Measurements from ENCODE around the gene TEKTIP1. TPM values are rescaled to one million over a fixed set of nuclear protein-coding genes. Genes with fewer than 3 reads are reported as not detected.

The TEKTIP1 gene
- total RNA-seq, 1 donor from 2014 or later, result not detected

GRCh38 chr19:3585301-3586126, 46.5 kb downstream of the TEKTIP1 start, which contains the start of gene GIPC3:
Gene GIPC3, plus strand, starts transcription at chr19:3585478. Its CDS starts 120 bp downstream, at chr19:3585598.
- DNase-seq (ENCODE audit: low read depth, low spot score), result no peak

DNA sequence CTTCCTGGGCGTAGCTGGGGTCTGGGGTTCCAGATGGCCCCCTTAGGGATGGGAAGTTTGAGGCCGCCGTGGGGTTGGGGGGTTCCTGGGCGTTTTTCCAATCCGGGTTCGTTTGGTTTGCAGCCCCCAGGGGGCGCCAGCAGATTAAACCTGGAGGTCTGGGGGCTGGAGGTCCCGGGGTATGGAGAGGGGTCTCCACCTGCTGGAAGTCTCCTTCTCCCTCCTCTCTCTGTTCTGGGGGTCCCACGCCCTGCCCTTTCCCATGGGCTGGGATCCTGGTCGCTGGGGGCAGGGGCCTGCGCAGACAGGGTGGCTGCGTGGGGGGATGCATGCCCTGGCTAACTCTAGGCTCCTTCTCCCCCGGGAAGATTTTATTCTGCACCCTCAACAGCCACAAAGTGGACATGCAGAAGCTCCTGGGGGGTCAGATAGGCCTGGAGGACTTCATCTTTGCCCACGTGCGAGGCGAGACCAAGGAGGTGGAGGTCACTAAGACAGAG, 47.2 kb downstream of the TEKTIP1 start:
- no peak for DNase-seq (ENCODE audit: low read depth, low spot score)

DNA sequence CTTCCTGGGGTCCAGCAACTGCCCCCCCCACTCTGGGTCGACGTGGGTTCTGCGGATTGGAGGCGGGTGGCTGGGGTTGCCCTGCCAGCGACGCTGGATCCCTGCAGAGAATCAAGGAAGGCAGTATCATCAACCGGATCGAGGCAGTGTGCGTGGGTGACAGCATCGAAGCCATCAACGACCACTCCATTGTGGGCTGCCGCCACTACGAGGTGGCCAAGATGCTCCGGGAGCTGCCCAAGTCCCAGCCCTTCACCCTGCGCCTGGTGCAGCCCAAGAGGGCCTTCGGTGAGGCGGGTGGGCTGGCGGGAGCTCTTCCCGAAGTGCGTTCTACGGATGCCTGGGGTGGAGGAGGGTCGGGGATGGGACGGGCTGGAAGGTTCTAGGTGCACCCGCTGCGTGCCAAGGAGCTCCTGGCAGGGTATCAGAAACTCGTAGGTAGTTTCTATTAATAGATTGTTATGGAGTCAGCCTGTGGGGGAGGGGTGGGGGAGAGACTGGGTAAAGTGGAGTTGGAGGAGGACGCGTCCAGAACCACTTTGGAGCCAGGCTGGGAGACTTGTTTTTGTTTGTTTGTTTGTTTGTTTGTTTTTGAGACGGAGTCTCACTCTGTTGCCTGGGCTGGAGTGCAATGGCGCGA, 47.9 kb downstream of the TEKTIP1 start:
- no peak for DNase-seq (ENCODE audit: low read depth, low spot score)

DNA sequence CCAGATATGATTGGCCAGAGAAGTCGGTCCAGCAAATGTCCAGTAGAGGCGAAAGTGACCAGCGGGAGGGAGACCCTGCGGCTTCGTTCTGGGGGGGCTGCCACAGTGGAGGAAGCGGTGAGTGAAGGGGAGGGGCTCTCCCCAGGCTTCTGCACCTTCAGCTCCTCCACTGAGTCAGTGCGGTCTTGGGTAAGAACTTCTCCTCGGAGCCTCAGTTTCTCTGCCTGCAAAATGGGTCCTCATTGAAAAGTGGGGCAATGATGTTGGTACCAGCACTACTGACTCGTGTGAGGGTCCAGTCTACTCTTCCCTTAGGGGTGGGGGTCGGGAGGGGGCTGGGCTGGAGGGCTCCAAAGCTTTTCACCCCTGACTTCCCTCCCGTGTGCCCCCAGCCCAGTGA, 50.5 kb downstream of the TEKTIP1 start:
- no peak for DNase-seq (ENCODE audit: low read depth, low spot score)

DNA sequence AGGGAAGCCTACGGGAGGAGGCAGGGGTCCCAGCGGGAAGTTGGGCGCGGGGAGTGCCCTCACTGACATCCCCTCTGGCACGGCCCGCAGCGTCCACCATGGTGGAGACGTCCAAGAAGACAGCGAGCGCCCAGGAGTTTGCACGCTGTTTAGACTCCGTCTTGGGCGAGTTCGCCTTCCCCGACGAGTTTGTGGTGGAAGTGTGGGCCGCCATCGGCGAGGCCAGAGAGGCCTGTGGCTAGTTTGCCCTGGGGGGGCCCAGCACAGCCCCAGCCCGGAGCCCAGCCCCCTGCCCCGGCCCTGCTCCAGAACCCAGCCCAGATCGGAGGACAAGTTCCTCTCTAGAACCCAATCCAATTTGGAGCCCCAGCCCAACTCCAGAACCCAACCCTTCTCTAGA, 51.0 kb downstream of the TEKTIP1 start:
- no peak for DNase-seq (ENCODE audit: low read depth, low spot score)

GRCh38 chr19:3590991-3591659, 52.2 kb downstream of the TEKTIP1 start:
- DNase-seq (ENCODE audit: low read depth, low spot score), result no peak

GRCh38 chr19:3591876-3592613, 53.1 kb downstream of the TEKTIP1 start:
- no peak for DNase-seq (ENCODE audit: low read depth, low spot score)

- DNase-seq (ENCODE audit: low read depth, low spot score), result no peak
Measured at GRCh38 chr19:3593156-3593555, 54.2 kb downstream of the TEKTIP1 start.

Other genes with a start within 250 kb of the TEKTIP1 start
- gene NFIC, start 172.6 kb upstream of the TEKTIP1 start, total RNA-seq, result 31.9 and 35.5 TPM in 2 replicates
- gene SMIM24, start 58.6 kb upstream of the TEKTIP1 start, total RNA-seq, result not detected in 2 replicates
- gene SMIM44, start 55.7 kb upstream of the TEKTIP1 start, total RNA-seq, result not detected in 2 replicates
- 15.6 and 22.4 TPM in 2 replicates for gene DOHH, start 38.5 kb upstream of the TEKTIP1 start, total RNA-seq
- gene FZR1, start 32.9 kb upstream of the TEKTIP1 start, total RNA-seq, result 46.1 and 46.6 TPM in 2 replicates
- gene MFSD12, start 18.4 kb downstream of the TEKTIP1 start, total RNA-seq, result 65.7 and 72.8 TPM in 2 replicates
- 91.2 and 99.7 TPM in 2 replicates for gene HMG20B, start 33.8 kb downstream of the TEKTIP1 start, total RNA-seq
- gene GIPC3, start 46.3 kb downstream of the TEKTIP1 start, total RNA-seq, result 0.18 and 0.53 TPM in 2 replicates
- 0.66 and 0.67 TPM in 2 replicates for gene TBXA2R, start 67.7 kb downstream of the TEKTIP1 start, total RNA-seq
- gene CACTIN, start 87.6 kb downstream of the TEKTIP1 start, total RNA-seq, result 33.8 and 41.9 TPM in 2 replicates
- 15.4 and 22.5 TPM in 2 replicates for gene PIP5K1C, start 161.3 kb downstream of the TEKTIP1 start, total RNA-seq
- gene TJP3, start 169.2 kb downstream of the TEKTIP1 start, total RNA-seq, result not detected in 2 replicates
- 17.5 and 29.0 TPM in 2 replicates for gene APBA3, start 222.5 kb downstream of the TEKTIP1 start, total RNA-seq
- 41.2 and 49.6 TPM in 2 replicates for gene MRPL54, start 223.5 kb downstream of the TEKTIP1 start, total RNA-seq
- gene RAX2, start 233.1 kb downstream of the TEKTIP1 start, total RNA-seq, result not detected in 2 replicates
- gene MATK, start 247.2 kb downstream of the TEKTIP1 start, total RNA-seq, result under 0.01 TPM in 1 of 2 replicates, not detected in the other

All from pulmonary artery endothelial cell (primary cell).